ENCODE measurements around the gene SLC22A16.

The SLC22A16 gene

DNA sequence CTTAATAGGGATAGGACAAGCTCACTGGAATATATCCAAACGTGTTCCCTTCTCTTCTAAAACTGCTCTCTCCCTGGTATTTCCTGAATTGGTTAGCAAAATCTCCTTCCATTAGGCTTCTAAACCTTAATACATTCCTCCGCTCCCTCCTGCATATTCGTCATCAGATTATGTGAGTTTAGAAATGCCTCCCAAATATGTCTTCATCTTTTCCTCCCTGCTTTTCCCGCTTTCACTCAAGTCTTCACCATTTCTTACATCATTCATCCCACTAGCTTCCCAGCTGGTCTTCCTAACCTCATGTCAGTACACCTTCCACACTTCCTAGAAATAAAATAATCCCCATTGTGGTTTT, 26.9 kb downstream of the SLC22A16 start:
- no peaks in the 10 kb centered on the region for H3K36me3 ChIP-seq (replicated peaks)
- TF ChIP-seq, protein P1, sequence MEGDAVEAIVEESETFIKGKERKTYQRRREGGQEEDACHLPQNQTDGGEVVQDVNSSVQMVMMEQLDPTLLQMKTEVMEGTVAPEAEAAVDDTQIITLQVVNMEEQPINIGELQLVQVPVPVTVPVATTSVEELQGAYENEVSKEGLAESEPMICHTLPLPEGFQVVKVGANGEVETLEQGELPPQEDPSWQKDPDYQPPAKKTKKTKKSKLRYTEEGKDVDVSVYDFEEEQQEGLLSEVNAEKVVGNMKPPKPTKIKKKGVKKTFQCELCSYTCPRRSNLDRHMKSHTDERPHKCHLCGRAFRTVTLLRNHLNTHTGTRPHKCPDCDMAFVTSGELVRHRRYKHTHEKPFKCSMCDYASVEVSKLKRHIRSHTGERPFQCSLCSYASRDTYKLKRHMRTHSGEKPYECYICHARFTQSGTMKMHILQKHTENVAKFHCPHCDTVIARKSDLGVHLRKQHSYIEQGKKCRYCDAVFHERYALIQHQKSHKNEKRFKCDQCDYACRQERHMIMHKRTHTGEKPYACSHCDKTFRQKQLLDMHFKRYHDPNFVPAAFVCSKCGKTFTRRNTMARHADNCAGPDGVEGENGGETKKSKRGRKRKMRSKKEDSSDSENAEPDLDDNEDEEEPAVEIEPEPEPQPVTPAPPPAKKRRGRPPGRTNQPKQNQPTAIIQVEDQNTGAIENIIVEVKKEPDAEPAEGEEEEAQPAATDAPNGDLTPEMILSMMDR (IDR thresholded peaks at IDR 0.05; ENCODE audit: low read depth, low read length, missing control alignments) = no peak
- in situ Hi-C loops (cut with HindIII; ENCODE audit: low pct_ligation_motif_present, low sequenced_read_pairs) = no loop called here
- H3K27ac ChIP-seq = no peak overlapping the region
- H3K4me3 ChIP-seq (ENCODE audit: low read depth, low read length) = no peak overlapping the region
- no peak for DNase-seq
- no peaks in the 10 kb centered on the region for H3K27me3 ChIP-seq (replicated peaks)

DNA sequence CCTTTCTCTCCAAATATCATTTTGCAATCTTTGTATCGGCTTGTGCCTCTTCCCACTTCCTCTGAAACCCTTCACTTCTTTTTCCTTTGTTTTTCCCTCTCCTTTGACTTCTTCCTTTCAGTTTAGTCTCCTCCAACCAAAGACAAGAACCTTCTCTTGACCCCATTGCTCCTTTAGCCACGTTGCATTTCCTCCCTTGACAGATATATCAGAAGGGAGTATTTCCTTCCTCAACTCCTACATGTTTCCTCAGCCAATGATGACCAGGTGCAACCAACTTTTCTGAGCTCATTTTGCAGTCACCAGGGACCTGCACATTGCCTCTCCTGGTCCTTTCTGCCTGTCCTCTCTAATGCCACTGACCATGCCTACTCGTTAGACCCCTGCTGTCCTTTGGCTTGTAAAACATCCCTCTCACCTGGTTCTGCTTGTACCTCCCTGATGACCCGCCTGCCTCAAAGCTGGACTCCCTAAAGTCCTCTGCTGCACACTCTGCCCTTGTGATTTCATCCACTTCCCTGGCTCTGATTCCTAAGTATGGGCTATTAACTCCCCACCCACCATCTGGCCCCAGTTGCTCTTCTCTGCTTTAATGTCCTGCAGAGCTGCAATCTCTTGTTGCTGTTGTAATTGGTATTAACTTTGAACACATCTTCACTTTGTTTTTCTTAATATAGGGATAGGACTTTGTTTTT, 27.4 kb downstream of the SLC22A16 start:
- no peaks in the 10 kb centered on the region for H3K36me3 ChIP-seq (replicated peaks)
- H3K27ac ChIP-seq = no peak overlapping the region
- in situ Hi-C loops (cut with HindIII; ENCODE audit: low pct_ligation_motif_present, low sequenced_read_pairs) = no loop called here
- no peak for DNase-seq
- TF ChIP-seq, protein P1 (IDR thresholded peaks at IDR 0.05; ENCODE audit: low read depth, low read length, missing control alignments) = no peak
- no peak overlapping the region for H3K4me3 ChIP-seq (ENCODE audit: low read depth, low read length)
- no peaks in the 10 kb centered on the region for H3K27me3 ChIP-seq (replicated peaks)

DNA sequence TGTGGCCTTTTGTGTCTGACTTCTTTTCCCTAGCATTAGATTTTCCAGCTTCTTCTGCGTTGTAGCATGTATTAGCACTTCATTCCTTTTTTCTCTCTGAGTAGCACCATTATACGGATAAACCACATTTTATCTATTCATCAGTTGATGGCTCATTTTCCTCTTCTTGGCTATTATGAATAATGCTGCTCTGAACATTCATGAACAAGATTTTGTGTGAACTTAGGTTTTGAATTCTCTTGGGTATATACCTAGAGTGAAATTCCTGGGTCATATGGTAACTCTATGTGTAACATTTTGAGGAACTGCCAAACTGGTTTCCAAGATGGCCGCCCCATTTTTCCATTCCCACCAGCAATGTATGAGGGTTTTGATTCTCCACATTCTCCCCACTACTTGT, 28.7 kb downstream of the SLC22A16 start:
- no peak for DNase-seq
- Histone ChIP-seq H3K27ac (no peak overlapping the region), H3K36me3 (replicated peaks) (no peaks in the 10 kb centered on the region), H3K27me3 (replicated peaks) (no peaks in the 10 kb centered on the region), H3K4me3 (ENCODE audit: low read depth, low read length) (no peak overlapping the region)
- TF ChIP-seq, protein P1 (IDR thresholded peaks at IDR 0.05; ENCODE audit: low read depth, low read length, missing control alignments) = no peak
- in situ Hi-C loops (cut with HindIII; ENCODE audit: low pct_ligation_motif_present, low sequenced_read_pairs) = no loop called here

DNA sequence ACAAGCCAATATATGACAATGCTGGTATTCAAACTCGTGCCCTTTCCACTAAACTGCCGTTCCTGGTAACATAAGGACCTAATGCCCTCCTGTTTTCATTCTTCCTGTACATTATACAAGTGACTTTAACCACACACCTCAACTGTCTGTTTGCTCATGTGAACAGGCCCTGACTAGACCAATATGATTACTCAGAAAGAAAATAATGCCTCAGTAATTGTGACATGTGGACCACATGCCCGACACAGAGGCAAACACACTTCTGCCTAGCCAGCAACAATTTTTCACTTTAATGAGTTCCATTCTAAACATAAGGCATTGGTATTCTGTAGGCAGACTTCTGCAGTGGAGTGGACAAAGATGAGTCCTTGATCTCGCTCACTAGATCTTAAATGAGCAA, 30.0 kb downstream of the SLC22A16 start:
- no peaks in the 10 kb centered on the region for H3K27me3 ChIP-seq (replicated peaks)
- no peaks in the 10 kb centered on the region for H3K36me3 ChIP-seq (replicated peaks)
- no peak overlapping the region for H3K27ac ChIP-seq
- H3K4me3 ChIP-seq (ENCODE audit: low read depth, low read length) = no peak overlapping the region
- no peak for DNase-seq
- in situ Hi-C loops (cut with HindIII; ENCODE audit: low pct_ligation_motif_present, low sequenced_read_pairs) = no loop called here
- TF ChIP-seq, protein P1 (IDR thresholded peaks at IDR 0.05; ENCODE audit: low read depth, low read length, missing control alignments) = no peak

DNA sequence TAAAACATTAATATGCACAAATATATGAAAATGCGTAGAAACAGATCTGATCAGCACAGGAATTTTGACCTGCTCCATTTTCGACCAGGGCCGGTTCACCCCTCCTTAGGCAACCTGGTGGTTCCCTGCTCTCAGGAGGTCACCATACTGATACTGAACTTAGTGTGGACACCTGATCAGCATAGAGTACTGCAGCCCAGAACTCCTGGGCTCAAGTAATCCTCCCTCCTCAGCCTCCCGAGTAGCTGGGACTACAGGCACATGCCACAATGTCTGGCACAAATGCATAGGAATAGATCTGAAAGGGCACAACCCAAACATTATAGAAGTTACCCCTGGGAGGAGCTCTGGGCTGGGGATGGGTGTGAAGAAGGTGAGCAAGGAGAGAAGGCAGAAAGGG, 36.4 kb downstream of the SLC22A16 start:
- Histone ChIP-seq H3K27me3 (replicated peaks) (no peaks in the 10 kb centered on the region), H3K27ac (no peak overlapping the region), H3K4me3 (ENCODE audit: low read depth, low read length) (no peak overlapping the region), H3K36me3 (replicated peaks) (no peaks in the 10 kb centered on the region)
- TF ChIP-seq, protein P1 (IDR thresholded peaks at IDR 0.05; ENCODE audit: low read depth, low read length, missing control alignments) = no peak
- no peak for DNase-seq
- in situ Hi-C loops (cut with HindIII; ENCODE audit: low pct_ligation_motif_present, low sequenced_read_pairs) = no loop called here

DNA sequence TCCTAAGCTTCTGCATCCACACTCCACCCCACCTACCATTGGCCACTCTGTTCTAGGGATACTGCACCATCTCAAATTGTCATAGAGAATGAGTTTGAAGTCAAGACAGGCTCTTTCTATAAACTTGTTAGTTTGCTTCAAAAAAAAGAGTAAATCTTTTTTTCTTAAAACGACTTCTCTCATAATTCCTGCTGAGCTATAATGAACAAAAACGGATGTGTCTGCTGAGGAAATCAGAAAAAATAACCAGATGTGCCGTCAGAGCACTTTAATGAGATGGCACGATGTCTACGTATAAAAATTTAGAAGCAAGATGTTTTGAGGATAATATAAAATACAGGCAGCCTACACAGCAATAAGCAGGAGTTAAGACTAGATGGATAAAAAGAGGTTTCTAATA, 37.1 kb downstream of the SLC22A16 start:
- in situ Hi-C loops (cut with HindIII; ENCODE audit: low pct_ligation_motif_present, low sequenced_read_pairs) = no loop called here
- Histone ChIP-seq H3K27me3 (replicated peaks) (no peaks in the 10 kb centered on the region), H3K27ac (no peak overlapping the region), H3K4me3 (ENCODE audit: low read depth, low read length) (no peak overlapping the region), H3K36me3 (replicated peaks) (no peaks in the 10 kb centered on the region)
- TF ChIP-seq, protein P1 (IDR thresholded peaks at IDR 0.05; ENCODE audit: low read depth, low read length, missing control alignments) = no peak
- DNase-seq = no peak
